Measurements from ENCODE around the gene RPS6KA5. TPM values are rescaled to one million over a fixed set of nuclear protein-coding genes. Genes with fewer than 3 reads are reported as not detected.

Gene RPS6KA5
- 3.4 to 7.8 TPM (median 5.4 TPM) in 5 replicates for total RNA-seq (2022; extraction: Qiagen RNA extraction)

DNA sequence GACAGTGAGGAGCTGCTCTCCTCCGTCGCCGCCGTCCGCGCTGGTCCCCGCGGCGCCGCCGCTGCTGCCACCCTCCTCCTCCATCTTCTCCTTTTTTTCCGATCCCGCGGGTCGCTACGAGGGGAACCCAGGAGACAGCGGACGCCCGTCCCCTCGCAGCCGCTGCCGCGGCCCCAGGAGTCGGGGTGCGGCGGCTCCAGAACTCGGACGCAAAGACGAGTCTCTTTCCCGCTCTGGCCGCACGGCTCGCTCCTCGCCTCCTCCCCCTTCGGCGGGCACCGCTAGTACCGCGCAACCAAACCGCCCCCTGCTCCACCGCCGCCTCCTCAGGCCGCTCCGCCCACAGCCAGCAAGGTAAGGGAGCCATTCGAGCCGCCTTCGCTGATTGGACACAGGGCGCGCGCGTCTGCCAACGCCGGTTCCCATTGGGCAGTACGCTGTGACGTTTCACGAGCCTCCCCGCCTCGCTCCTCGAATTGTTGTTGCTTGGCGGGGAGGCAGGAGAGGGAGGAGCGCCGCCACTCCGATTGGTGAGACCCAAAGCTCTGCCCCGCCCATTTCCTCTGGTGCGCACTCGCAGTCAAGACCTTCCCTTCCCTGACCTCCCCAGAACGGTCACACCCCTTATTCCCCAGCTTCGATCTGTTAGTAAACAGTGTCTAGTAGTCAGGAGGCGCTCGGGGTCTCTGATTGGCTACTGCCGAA is at the start of gene RPS6KA5:
Gene RPS6KA5, minus strand, starts transcription at position 291 of the 705 bp plus-strand sequence. Its CDS starts 207 bp downstream, at position 84.

DNA sequence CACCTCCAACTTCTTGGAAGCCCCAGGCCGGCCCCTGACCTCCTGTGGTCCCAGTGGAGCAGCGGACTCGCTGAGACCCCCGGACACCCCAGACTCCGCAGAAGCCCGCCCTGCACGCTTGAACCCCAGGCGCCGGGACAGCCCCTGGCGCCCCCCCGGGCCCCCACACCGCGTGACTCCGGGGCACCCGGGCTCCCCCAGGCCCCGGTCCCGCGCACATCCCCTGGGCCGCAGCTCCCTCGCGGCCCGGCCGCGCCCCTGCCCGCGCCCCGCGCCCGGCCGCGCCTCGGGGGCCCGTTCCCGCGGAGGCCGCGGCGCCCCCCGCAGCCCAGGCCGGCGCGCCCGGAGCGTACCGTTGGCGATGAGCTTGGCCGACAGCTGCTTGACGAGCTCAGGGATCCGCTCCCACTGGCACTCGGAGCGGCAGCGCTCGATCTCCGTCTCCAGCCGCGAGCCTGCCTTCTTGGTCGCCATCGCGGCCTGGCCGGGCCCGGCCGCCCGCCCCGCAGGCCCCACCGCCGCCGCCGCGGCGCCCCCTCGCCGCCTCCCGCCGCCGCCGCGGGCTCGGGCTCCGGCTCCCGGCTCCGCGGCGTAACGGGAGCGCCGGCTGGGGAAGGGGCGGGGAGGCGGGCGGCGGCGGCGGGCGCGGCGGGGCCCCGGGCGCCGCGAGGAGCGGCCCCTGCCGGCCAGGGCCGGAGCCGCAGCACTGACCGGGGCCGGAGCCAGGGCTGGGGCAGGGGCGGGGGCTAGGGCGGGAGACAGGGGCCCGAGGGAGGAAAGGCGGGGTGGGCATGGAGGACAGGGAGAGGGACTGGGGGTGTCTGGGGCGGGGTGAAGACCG is 244.4 kb downstream of the RPS6KA5 start, which contains the start of gene TTC7B:
Gene TTC7B, minus strand, starts transcription at position 609 of the 841 bp plus-strand sequence. Its CDS starts 135 bp downstream, at position 474.

Other genes with a start within 250 kb of the RPS6KA5 start
- gene TTC7B, start 244.2 kb downstream of the RPS6KA5 start, total RNA-seq (2022; extraction: Qiagen RNA extraction), result 15.4 to 23.9 TPM (median 18.6 TPM) in 5 replicates
- gene DGLUCY, start 53.4 kb upstream of the RPS6KA5 start, total RNA-seq (2022; extraction: Qiagen RNA extraction), result 17.0 to 25.4 TPM (median 19.5 TPM) in 5 replicates
- gene GPR68, start 184.1 kb upstream of the RPS6KA5 start, total RNA-seq (2022; extraction: Qiagen RNA extraction), result 0.16 to 0.29 TPM (median 0.23 TPM) in 5 replicates

Measured in A549 treated with Hydrocortisone at 1 μM for 4 hours (cell line).